Measurements from ENCODE around the gene FPGS.

The FPGS gene

DNA sequence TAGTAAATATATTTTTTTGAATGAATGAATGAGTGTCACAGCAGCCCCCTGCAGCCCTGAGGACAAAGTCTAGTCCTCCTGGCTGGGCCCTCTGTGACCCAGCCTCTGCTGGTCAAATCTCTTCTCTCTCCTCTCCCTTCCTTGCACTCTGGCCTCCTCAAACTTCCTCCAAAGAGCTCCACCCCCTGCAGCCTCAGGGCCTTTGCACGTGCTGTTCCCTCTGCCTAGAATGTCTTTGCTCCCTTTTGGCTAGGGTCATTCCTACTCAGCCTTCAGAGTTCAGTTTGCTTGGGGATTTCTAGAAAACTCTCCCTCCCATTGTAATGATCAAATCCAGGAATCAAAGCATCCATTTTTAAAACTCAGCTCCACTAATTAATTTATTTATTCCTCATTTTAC is 37.3 kb upstream of the FPGS start:
- in situ Hi-C loops (cut with MboI; ENCODE audit: low pct_unique_long_range_greater_than_20kb, low sequenced_read_pairs, unreplicated experiment) = no loop called here
- no peak for DNase-seq (ENCODE audit: low spot score)
- no peak for TF ChIP-seq CTCF (IDR thresholded peaks at IDR 0.05; ENCODE audit: extremely low read depth, insufficient read depth, missing control alignments)

DNA sequence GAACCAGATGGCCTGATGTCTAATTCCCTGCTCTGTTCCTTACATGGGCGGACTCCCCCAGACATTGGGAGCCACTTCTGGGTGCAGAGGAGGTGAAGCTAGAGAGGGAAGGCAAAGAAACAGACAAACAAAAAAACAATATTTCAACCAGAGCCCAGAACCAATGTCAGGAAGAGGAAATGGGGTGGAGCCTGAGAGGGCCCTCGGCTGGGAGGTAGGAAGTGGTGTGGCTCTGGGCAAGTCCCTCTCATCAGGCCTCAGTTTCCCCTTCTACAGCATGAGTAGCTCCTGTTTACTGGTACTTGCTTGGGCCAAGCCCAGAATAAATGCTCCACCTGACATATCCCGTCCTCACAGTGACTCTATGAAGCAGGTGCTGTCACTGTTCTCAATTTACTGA is 35.3 kb upstream of the FPGS start:
- DNase-seq (ENCODE audit: low spot score) = no peak
- in situ Hi-C loops (cut with MboI; ENCODE audit: low pct_unique_long_range_greater_than_20kb, low sequenced_read_pairs, unreplicated experiment) = no loop called here
- TF ChIP-seq CTCF (IDR thresholded peaks at IDR 0.05; ENCODE audit: extremely low read depth, insufficient read depth, missing control alignments) = no peak

GRCh38 chr9:127767909-127768331 is 34.8 kb upstream of the FPGS start:
- DNase-seq (ENCODE audit: low spot score) = no peak
- no peak for TF ChIP-seq CTCF (IDR thresholded peaks at IDR 0.05; ENCODE audit: extremely low read depth, insufficient read depth, missing control alignments)
- in situ Hi-C loops (cut with MboI; ENCODE audit: low pct_unique_long_range_greater_than_20kb, low sequenced_read_pairs, unreplicated experiment) = no loop called here

DNA sequence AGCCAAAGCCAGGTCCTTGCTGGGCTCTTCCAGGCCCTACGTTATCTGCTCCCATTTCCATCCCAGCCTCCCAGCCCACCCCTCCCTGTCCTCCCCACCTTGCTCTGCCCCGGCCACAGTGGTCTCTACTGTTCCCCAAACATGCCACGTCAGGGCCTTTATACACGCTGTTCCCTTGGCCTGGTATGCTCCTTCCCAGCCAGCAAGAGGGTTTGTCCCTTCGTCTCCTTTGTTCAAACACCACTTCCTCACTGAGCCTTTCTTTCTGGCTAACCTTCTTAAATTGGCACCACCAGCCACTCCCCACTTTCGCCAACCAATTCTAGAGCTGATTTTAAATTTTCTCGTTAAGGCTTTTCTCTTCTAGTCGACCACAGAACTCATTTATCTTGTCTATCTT is 34.0 kb upstream of the FPGS start:
- in situ Hi-C loops (cut with MboI; ENCODE audit: low pct_unique_long_range_greater_than_20kb, low sequenced_read_pairs, unreplicated experiment) = no loop called here
- no peak for DNase-seq (ENCODE audit: low spot score)
- TF ChIP-seq CTCF (IDR thresholded peaks at IDR 0.05; ENCODE audit: extremely low read depth, insufficient read depth, missing control alignments) = no peak

- in situ Hi-C loops (cut with MboI; ENCODE audit: low pct_unique_long_range_greater_than_20kb, low sequenced_read_pairs, unreplicated experiment) = no loop called here
- no peak for DNase-seq (ENCODE audit: low spot score)
- no peak for TF ChIP-seq CTCF (IDR thresholded peaks at IDR 0.05; ENCODE audit: extremely low read depth, insufficient read depth, missing control alignments)
Observed at GRCh38 chr9:127769101-127769500, 33.6 kb upstream of the FPGS start.

DNA sequence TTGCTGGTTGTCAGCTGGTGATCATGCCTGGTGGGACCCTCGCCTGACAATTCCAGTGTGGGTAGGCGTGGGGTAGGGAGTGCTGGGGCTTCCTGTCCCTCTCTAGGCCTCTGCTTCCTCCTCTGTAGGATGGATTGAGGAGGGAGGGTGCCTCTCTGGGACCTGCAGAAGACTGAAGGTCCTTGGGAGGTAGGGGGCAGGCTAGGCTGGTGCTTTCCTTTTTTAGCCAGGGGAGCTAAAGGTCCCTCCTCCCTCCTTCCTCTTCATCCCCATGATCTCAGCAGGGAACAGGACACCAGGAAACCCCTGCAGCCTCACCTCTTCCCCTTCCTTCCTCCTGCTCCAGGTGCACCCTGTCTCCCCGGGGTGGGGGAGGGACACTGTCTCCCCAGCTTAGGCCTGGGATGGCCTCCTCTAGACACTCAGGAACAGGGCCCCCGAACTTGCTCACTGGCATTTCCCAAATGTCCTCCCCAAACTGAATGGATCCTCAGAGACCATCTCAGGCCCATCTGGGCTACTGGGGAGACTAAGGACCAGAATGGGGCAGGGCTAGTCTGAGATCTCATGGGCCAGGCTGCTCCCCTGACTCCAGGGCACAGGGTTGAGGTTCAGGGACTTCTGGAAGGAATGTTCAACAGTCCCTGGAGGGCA is 32.6 kb upstream of the FPGS start:
- TF ChIP-seq CTCF (IDR thresholded peaks at IDR 0.05; ENCODE audit: extremely low read depth, insufficient read depth, missing control alignments) = no peak
- in situ Hi-C loops (cut with MboI; ENCODE audit: low pct_unique_long_range_greater_than_20kb, low sequenced_read_pairs, unreplicated experiment) = no loop called here
- no peak for DNase-seq (ENCODE audit: low spot score)

DNA sequence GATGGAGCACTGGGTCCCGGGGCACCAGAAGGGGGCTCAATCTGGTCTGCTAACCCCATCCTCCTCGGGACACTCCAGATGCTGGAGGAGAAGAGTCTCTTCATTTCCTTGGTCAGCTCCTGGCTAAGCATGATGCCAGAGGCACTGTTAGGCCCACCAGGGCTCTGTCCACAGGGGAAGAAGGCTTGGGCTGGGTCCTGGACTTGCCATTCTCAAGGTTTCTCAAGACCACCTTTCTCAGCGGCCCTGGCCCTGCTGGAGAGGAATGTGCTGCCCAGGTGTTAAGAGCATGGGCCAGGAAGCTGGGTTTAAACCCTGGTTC is 32.1 kb upstream of the FPGS start:
- no peak for DNase-seq (ENCODE audit: low spot score)
- in situ Hi-C loops (cut with MboI; ENCODE audit: low pct_unique_long_range_greater_than_20kb, low sequenced_read_pairs, unreplicated experiment) = no loop called here

More for the DNA sequence above, 32.1 kb upstream of the FPGS start:
- no peak for TF ChIP-seq CTCF (IDR thresholded peaks at IDR 0.05; ENCODE audit: extremely low read depth, insufficient read depth, missing control alignments)

Measured in GM13977 (cell line).